ENCODE data around the gene BRCA2. TPM values are rescaled to one million over a fixed set of nuclear protein-coding genes. Genes with fewer than 3 reads are reported as not detected.

BRCA2 gene
- total RNA-seq, 1 donor: 4.4 TPM

GRCh38 chr13:32390484-32390883, 75.2 kb downstream of the BRCA2 start:
- Histone ChIP-seq H3K9me3 (ENCODE audit: low read depth, low read length) (no peaks in the 10 kb centered on the region), H3K27me3 (ENCODE audit: insufficient read depth, low read length) (no peaks in the 10 kb centered on the region), H3K4me1 (ENCODE audit: insufficient read depth, low read length) (peaks cover 6% of the 10 kb centered on the region), H3K4me3 (ENCODE audit: low read length) (no peak overlapping the region)

DNA sequence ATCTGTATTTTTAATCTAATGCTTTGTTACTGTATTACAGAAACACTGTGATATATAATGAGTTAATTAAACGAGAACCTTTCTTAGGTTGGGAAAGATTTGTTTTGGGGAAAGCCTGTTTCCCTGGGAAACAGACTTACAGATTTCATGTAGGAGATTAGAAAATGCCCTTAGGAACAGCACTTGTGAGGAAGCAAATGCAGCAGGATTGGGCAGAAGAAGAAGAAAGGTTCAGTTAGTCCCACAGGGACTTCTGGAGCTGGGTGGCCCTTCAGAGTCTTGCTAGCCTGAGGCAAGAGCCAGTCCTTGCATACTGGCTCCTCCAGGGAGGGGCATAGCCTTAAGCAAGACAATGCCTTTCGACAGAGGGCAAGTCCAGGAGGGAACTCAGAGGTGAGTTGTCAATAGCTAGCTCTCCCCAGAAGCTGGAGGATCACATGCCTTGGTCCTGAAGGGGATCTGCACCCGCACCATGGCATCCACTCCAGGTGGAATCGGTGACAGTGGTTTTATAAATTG, 75.9 kb downstream of the BRCA2 start:
- Histone ChIP-seq H3K4me1 (ENCODE audit: insufficient read depth, low read length) (peaks cover 6% of the 10 kb centered on the region), H3K9me3 (ENCODE audit: low read depth, low read length) (no peaks in the 10 kb centered on the region), H3K27me3 (ENCODE audit: insufficient read depth, low read length) (no peaks in the 10 kb centered on the region), H3K4me3 (ENCODE audit: low read length) (no peak overlapping the region)

- Histone ChIP-seq H3K4me1 (ENCODE audit: insufficient read depth, low read length) (no peaks in the 10 kb centered on the region), H3K9me3 (ENCODE audit: low read depth, low read length) (no peaks in the 10 kb centered on the region), H3K27me3 (ENCODE audit: insufficient read depth, low read length) (no peaks in the 10 kb centered on the region)
These were observed 87.8 kb downstream of the BRCA2 start for GRCh38 chr13:32403108-32403507.

GRCh38 chr13:32407854-32408253, 92.5 kb downstream of the BRCA2 start:
- Histone ChIP-seq H3K4me3 (ENCODE audit: low read length) (no peak overlapping the region), H3K27me3 (ENCODE audit: insufficient read depth, low read length) (no peaks in the 10 kb centered on the region), H3K9me3 (ENCODE audit: low read depth, low read length) (no peaks in the 10 kb centered on the region), H3K4me1 (ENCODE audit: insufficient read depth, low read length) (peaks cover 5% of the 10 kb centered on the region)

More at GRCh38 chr13:32403108-32403507, 87.8 kb downstream of the BRCA2 start:
- H3K4me3 ChIP-seq (ENCODE audit: low read length): no peak overlapping the region

GRCh38 chr13:32408296-32409000, 93.1 kb downstream of the BRCA2 start:
- no peak overlapping the region for H3K4me3 ChIP-seq (ENCODE audit: low read length)
- H3K9me3 ChIP-seq (ENCODE audit: low read depth, low read length): no peaks in the 10 kb centered on the region
- H3K4me1 ChIP-seq (ENCODE audit: insufficient read depth, low read length): peaks cover 5% of the 10 kb centered on the region
- H3K27me3 ChIP-seq (ENCODE audit: insufficient read depth, low read length): no peaks in the 10 kb centered on the region

DNA sequence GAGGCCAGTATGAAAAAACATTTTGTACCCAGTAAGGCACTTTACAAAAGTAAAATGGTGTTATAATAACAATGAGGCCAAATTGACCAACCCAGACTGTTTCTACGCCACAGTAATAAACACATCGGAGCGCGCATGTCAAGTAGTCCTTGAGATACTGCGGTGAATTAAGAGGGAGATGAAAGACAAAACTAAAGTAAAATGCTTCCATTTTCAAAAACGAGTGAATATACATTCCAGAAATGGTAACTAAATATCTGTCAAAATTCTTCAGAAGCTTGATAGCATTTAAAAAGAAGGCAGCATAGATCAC, 93.6 kb downstream of the BRCA2 start:
- Histone ChIP-seq H3K9me3 (ENCODE audit: low read depth, low read length) (no peaks in the 10 kb centered on the region), H3K27me3 (ENCODE audit: insufficient read depth, low read length) (no peaks in the 10 kb centered on the region), H3K4me1 (ENCODE audit: insufficient read depth, low read length) (peaks cover 5% of the 10 kb centered on the region), H3K4me3 (ENCODE audit: low read length) (no peak overlapping the region)

DNA sequence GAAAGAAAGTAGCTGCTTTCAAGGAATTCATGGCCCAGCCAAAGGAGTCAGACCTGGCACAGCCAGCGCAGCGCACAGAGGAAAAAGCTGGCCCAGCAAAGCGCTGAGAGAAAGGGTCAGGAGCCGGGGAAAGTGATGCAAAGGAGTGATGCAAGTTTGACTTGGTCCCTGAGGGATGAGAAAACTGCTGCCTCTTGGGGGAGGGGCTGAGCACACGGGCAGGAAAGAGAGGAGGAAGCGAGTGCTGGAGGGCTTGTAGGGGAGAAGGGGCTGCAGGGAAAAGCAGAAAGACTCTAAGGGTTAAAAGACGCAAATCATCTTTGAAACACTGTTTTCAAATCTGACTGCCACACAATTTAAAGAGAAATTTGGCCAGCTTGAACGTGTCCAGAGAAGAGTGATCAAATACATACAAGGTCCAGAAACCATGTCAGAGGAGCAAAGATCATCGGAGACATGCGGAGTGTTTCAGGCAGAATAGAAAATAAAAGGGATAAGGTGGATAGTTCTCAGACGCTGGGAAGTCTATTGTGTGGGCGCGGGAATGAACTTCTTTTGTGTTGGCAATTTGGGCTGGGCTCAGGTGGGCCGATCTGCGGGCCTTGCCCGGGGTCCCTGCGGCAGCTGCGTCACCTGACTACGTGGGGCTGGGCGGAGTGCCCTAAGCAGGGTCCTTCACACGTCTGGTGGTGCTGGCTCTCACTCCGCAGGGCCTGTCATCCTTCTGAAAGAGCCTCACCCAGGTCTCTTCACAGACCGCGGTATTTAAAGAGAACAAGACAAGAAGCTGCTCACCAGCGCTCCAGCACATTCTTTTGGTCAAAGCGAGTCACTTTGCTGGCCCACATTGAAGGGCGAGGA, 94.5 kb downstream of the BRCA2 start:
- Histone ChIP-seq H3K9me3 (ENCODE audit: low read depth, low read length) (no peaks in the 10 kb centered on the region), H3K4me3 (ENCODE audit: low read length) (no peak overlapping the region), H3K27me3 (ENCODE audit: insufficient read depth, low read length) (no peaks in the 10 kb centered on the region), H3K4me1 (ENCODE audit: insufficient read depth, low read length) (peaks cover 5% of the 10 kb centered on the region)

DNA sequence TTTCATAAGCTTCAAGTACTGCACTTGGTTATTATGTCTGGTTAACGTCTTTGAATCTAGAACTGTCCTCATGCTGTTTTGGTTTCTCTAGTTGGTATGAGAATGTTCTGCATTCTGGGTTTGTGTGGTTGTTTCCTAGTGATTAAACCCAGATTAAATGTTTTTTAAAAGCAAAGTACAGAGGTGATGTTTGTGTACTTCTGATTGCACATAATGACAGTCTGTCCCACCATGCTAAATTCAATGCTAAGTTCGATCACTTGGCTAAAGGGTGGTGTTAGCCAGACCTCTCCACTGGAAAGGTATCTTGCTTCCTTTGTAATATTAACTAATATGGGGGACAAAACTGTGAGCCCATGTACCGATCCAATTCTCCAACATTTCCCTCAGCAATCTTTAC, 98.0 kb downstream of the BRCA2 start:
- no peaks in the 10 kb centered on the region for H3K27me3 ChIP-seq (ENCODE audit: insufficient read depth, low read length)
- H3K9me3 ChIP-seq (ENCODE audit: low read depth, low read length): no peaks in the 10 kb centered on the region
- no peak overlapping the region for H3K4me3 ChIP-seq (ENCODE audit: low read length)
- peaks cover 5% of the 10 kb centered on the region for H3K4me1 ChIP-seq (ENCODE audit: insufficient read depth, low read length)

DNA sequence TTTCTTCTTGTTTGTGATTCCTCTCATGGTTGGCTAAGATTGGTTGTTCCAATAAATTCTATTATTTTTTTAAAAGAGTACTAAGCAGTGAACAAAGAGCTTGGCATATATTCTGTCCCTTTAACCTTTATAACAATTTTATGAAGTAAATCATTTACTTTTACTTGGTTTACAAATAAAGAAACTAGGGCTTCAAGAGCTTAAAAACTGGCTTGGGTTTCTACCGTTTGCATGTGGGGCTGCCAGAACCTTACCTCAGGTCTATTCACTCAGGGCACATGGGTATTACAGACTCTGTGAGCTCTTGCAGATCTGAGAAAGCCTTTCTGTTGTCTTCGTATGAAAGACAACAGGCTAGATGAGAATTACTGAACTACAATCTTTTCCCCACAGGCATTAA, 99.3 kb downstream of the BRCA2 start:
- Histone ChIP-seq H3K4me1 (ENCODE audit: insufficient read depth, low read length) (peaks cover 1% of the 10 kb centered on the region), H3K9me3 (ENCODE audit: low read depth, low read length) (no peaks in the 10 kb centered on the region), H3K4me3 (ENCODE audit: low read length) (no peak overlapping the region), H3K27me3 (ENCODE audit: insufficient read depth, low read length) (no peaks in the 10 kb centered on the region)

GRCh38 chr13:32415019-32415418, 99.7 kb downstream of the BRCA2 start:
- H3K9me3 ChIP-seq (ENCODE audit: low read depth, low read length): no peaks in the 10 kb centered on the region
- no peak overlapping the region for H3K4me3 ChIP-seq (ENCODE audit: low read length)
- H3K4me1 ChIP-seq (ENCODE audit: insufficient read depth, low read length): no peaks in the 10 kb centered on the region
- no peaks in the 10 kb centered on the region for H3K27me3 ChIP-seq (ENCODE audit: insufficient read depth, low read length)

GRCh38 chr13:32417995-32418394, 102.7 kb downstream of the BRCA2 start:
- H3K4me3 ChIP-seq (ENCODE audit: low read length): no peak overlapping the region
- peaks cover 6% of the 10 kb centered on the region for H3K4me1 ChIP-seq (ENCODE audit: insufficient read depth, low read length)
- no peaks in the 10 kb centered on the region for H3K9me3 ChIP-seq (ENCODE audit: low read depth, low read length)
- H3K27me3 ChIP-seq (ENCODE audit: insufficient read depth, low read length): no peaks in the 10 kb centered on the region

GRCh38 chr13:32419862-32420261, 104.6 kb downstream of the BRCA2 start:
- no peaks in the 10 kb centered on the region for H3K27me3 ChIP-seq (ENCODE audit: insufficient read depth, low read length)
- no peak overlapping the region for H3K4me3 ChIP-seq (ENCODE audit: low read length)
- H3K4me1 ChIP-seq (ENCODE audit: insufficient read depth, low read length): peaks cover 17% of the 10 kb centered on the region
- H3K9me3 ChIP-seq (ENCODE audit: low read depth, low read length): no peaks in the 10 kb centered on the region

GRCh38 chr13:32423592-32423991, 108.3 kb downstream of the BRCA2 start:
- no peak overlapping the region for H3K4me3 ChIP-seq (ENCODE audit: low read length)
- no peaks in the 10 kb centered on the region for H3K9me3 ChIP-seq (ENCODE audit: low read depth, low read length)
- peaks cover 37% of the 10 kb centered on the region for H3K4me1 ChIP-seq (ENCODE audit: insufficient read depth, low read length)

DNA sequence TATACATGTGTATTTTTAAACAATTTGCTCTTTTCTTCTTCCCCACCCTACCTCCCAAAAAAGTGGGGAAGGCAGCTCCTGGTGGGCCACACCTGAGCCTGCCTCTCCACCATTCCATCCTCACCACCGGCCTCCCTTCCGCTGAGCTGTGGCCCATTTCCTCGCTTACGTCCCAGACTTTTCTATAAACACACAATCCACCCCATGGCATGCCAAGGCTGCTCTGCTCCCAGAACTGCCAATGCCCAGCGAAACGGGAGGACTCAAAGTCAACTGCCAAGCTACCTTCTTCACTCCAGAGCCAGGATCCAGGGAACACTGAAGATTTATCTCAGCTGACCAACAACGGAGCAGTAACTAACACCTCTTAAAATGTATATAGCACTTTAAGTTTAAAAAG, 109.8 kb downstream of the BRCA2 start:
- H3K27me3 ChIP-seq (ENCODE audit: insufficient read depth, low read length): no peaks in the 10 kb centered on the region
- no peaks in the 10 kb centered on the region for H3K9me3 ChIP-seq (ENCODE audit: low read depth, low read length)
- peaks cover 52% of the 10 kb centered on the region for H3K4me1 ChIP-seq (ENCODE audit: insufficient read depth, low read length)
- no peak overlapping the region for H3K4me3 ChIP-seq (ENCODE audit: low read length)

More at GRCh38 chr13:32423592-32423991, 108.3 kb downstream of the BRCA2 start:
- H3K27me3 ChIP-seq (ENCODE audit: insufficient read depth, low read length): no peaks in the 10 kb centered on the region

- peaks cover 55% of the 10 kb centered on the region for H3K4me1 ChIP-seq (ENCODE audit: insufficient read depth, low read length)
- peak overlapping the region; percentile 73 for H3K4me3 ChIP-seq (ENCODE audit: low read length)
- H3K9me3 ChIP-seq (ENCODE audit: low read depth, low read length): no peaks in the 10 kb centered on the region
These were observed 111.1 kb downstream of the BRCA2 start for GRCh38 chr13:32426191-32426989.

More at GRCh38 chr13:32426191-32426989, 111.1 kb downstream of the BRCA2 start:
- H3K27me3 ChIP-seq (ENCODE audit: insufficient read depth, low read length): no peaks in the 10 kb centered on the region

Data from mononuclear cell (primary cell).